Nephron (organoid): ENCODE data around the gene NEUROD6.

ENCODE experiments used
- H3K27ac Mint-ChIP-seq, 3 experiments: 2 replicates each; pipeline ENCODE4 v1.8.0; 2020; ENCODE audit warnings: mixed read lengths in 3 of 3, mild to moderate bottlenecking in 2 of 3, moderate library complexity in 1 of 3
- H3K27me3 Mint-ChIP-seq: 2 replicates; pipeline ENCODE4 v1.8.0; 2021; ENCODE audit warnings: low read depth, mild to moderate bottlenecking, moderate library complexity, mixed read lengths
- H3K36me3 Mint-ChIP-seq: 2 replicates; pipeline ENCODE4 v1.8.0; 2020; ENCODE audit warnings: low read depth, mixed read lengths
- H3K4me1 Mint-ChIP-seq: 2 replicates; pipeline ENCODE4 v1.8.0; 2020; ENCODE audit warnings: mixed read lengths
- H3K4me3 Mint-ChIP-seq, 3 experiments: 2 replicates each; pipeline ENCODE4 v1.8.0; 2020; ENCODE audit warnings: mild to moderate bottlenecking in 3 of 3, mixed read lengths in 3 of 3, moderate library complexity in 2 of 3
- H3K9me3 Mint-ChIP-seq: 2 replicates; pipeline ENCODE4 v1.8.0; 2020; ENCODE audit warnings: mixed read lengths
- TF ChIP-seq, protein P1 (sequence below), 3 experiments: fragments of 200-600 bp; sonication (generic); IDR thresholded peaks; one replicate each; pipeline ENCODE4 v1.5.0; 2021; ENCODE audit warnings: antibody characterized with exemption in 3 of 3; ENCODE audit not compliant: unreplicated experiment in 3 of 3

NEUROD6 gene

DNA sequence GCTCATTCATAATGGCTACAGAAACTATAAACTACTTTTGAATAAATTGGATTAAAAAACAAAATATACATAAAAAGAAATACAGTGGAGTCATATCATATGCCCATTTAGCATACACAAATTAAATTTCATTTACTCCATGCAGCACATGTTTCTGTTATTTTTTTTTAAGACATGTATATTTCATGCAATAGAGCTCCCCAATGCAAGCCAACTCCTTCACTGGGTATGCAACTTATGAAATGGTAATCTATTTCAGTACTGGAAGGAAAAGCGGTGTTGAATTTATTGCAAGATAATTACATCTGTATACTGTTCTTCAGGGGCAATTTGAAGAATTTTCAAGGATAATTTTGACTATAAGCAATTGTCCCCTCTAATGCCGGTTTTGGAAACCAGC, 49.9 kb downstream of the NEUROD6 start:
- H3K4me1 Mint-ChIP-seq = no peaks in the 10 kb centered on the region
- H3K36me3 Mint-ChIP-seq = no peaks in the 10 kb centered on the region
- TF ChIP-seq, protein P1, sequence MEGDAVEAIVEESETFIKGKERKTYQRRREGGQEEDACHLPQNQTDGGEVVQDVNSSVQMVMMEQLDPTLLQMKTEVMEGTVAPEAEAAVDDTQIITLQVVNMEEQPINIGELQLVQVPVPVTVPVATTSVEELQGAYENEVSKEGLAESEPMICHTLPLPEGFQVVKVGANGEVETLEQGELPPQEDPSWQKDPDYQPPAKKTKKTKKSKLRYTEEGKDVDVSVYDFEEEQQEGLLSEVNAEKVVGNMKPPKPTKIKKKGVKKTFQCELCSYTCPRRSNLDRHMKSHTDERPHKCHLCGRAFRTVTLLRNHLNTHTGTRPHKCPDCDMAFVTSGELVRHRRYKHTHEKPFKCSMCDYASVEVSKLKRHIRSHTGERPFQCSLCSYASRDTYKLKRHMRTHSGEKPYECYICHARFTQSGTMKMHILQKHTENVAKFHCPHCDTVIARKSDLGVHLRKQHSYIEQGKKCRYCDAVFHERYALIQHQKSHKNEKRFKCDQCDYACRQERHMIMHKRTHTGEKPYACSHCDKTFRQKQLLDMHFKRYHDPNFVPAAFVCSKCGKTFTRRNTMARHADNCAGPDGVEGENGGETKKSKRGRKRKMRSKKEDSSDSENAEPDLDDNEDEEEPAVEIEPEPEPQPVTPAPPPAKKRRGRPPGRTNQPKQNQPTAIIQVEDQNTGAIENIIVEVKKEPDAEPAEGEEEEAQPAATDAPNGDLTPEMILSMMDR (IDR thresholded peaks at IDR 0.05; ENCODE audit: unreplicated experiment in 3 of 3) = no peak
- H3K9me3 Mint-ChIP-seq = no peaks in the 10 kb centered on the region
- H3K4me3 Mint-ChIP-seq = no peak overlapping the region
- no peaks in the 10 kb centered on the region for H3K27me3 Mint-ChIP-seq
- no peak overlapping the region for H3K27ac Mint-ChIP-seq
